ENCODE results near the gene PITRM1.

Gene PITRM1

GRCh38 chr10:3099291-3100092 is 73.1 kb downstream of the PITRM1 start:
- no peak for DNase-seq

DNA sequence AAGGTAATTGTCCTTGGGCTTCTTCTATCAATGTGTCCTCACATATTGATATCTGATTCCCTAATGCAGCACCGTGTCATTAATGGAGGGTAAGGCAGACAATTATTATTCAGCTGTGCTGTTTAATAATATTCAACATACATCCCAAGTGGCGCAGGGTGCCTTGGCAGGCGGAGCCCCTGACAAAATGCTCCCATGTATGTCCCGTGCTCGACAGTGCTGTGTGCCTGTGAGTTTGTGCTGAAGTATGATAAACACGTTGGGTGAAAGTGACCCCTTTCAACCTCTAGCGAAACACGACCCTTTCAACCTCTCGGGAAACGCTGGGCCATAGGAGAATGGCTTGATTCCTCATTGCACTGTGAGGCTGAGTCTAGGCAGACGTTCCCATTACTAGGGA is 73.9 kb downstream of the PITRM1 start:
- no peak for DNase-seq

GRCh38 chr10:3097160-3097559 is 75.4 kb downstream of the PITRM1 start:
- no peak for DNase-seq

DNA sequence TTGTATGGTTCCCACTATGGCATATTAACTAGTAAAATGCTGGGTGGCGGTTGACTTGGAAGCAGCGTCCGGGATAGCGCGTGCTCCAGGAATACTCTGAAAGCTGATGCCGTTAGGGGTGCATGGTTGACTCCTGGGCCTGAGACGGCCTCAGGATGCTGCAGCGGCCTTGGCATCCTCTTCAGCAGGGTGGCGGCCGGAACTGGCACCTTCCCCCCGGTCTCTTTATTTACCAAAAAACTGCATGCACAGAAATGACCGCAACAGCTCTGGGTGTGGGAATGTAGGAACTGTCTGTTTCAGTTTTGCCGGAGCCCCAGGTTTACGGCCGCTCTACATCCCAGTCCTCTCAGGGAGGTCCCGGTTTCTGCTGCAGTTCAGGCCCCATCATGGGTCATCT is 76.4 kb downstream of the PITRM1 start:
- DNase-seq, result no peak

DNA sequence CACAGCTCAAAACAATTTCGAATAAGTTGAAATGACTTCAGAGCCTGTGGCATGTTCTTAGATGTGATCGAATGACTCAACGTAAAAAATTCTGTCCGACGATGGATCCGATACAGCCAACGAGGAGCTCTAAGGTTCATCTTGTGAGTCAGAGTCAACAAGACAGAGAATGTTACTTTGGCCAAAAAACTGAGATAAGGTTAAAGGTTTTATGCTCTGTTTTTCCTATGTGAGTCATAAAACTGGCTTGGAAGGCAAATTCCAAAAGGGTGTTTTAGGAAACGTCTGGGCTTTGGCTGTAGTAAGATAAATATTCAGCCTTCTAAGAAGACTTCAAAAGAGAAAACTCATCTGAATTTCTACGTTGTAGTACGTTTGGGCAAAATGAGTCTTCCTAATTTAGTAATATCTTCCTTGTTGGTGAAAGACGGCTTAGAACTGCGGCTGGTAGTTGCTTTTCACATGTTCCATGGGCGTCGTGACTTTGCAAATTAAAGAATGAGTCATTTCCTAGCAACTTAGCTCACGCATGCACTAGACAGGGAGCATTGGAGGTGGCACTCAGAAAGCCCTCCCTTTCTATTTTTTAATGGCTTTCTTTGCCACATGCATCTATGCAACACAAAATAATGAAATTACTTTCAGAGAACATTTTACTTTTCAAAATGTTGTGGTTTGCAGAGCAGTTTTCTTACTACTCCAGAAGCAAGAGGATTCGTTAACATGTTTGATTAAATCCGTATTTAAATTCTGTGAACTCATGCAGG is 77.0 kb downstream of the PITRM1 start:
- no peak for DNase-seq

DNA sequence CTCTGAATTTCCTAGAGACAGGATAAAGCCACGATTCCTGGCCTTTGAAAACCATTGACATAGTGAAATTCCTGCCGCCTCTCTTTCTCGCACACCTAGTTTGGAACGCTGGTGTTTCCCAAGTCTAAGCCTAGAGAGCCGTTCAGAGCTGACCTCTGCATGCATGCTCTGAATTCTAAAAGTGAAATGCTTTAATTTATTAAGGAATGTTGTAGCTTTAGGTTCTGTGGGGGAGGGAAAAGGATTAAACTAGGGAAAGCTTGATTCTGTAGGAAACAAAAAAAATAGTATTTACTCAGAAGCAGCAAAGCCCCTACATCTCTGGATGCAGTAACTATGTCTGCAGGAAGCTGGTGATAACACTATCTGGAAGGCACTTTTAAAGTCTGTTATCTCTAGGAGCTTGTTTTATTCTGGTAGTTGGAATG is 78.0 kb downstream of the PITRM1 start:
- DNase-seq, result no peak

GRCh38 chr10:3093996-3094395 is 78.6 kb downstream of the PITRM1 start:
- DNase-seq, result no peak

DNA sequence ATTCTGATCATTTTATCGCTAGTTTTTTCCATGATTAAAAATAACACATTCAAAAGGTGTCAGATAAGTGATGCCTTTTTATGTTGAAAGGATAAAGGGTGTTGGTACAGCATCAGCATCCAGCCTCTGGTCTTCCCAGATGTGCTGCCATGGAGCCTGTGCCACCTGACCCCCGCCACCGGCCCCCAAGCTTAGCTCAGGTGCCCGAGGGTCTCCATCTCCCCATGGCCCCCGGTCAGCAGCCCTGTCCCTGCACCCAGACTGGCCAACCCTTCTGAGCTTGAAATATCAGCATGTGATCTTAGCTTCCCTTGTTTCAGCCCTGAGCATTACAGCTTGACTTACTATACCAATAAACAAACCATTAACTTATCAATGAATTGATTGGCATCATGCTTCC is 80.7 kb downstream of the PITRM1 start:
- DNase-seq, result no peak

GRCh38 chr10:3090914-3091787 is 81.4 kb downstream of the PITRM1 start:
- no peak for DNase-seq

DNA sequence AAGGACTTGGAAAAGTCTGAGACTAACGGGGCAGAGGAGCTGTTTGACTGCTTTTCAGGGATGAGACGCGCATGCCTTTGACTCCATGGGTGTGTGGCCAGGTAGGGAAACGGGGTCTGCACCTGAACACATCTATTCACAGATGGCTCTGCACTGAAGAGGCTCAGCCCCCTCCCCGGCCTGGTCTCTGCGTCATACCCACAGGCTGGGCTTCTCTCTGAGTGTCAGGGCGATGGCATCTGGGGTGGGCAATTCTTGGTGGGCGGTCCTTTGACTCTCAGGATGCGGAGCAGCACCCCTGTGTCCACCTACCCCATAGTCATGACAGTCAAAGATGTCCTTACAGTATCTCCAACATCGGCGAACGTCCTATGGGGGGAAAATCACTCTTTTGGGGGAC is 82.2 kb downstream of the PITRM1 start:
- no peak for DNase-seq
